Chondrocyte (in vitro differentiated cells): Measurements from ENCODE around the gene RASSF3. TPM values are rescaled to one million over a fixed set of nuclear protein-coding genes. Genes with fewer than 3 reads are reported as not detected.
A peak's percentile ranks its signal among the peaks of the same experiment; 100 is the strongest.

Experiments
- DNase-seq: peaks from one replicate; pipeline ENCODE4 v3.0.0; 2021; ENCODE audit warnings: mixed read lengths, low spot score
- H3K27ac Mint-ChIP-seq: one replicate; pipeline ENCODE4 v1.8.0; 2021; ENCODE audit warnings: mild to moderate bottlenecking, moderate library complexity, mixed read lengths; ENCODE audit not compliant: unreplicated experiment
- H3K27me3 Mint-ChIP-seq: 2 replicates; pipeline ENCODE4 v1.8.0; 2021; ENCODE audit warnings: low read depth, mixed read lengths
- H3K36me3 Mint-ChIP-seq: 2 replicates; pipeline ENCODE4 v1.8.0; 2021; ENCODE audit warnings: low read depth, mixed read lengths
- H3K4me1 Mint-ChIP-seq: 2 replicates; pipeline ENCODE4 v1.8.0; 2021; ENCODE audit warnings: low read depth, mild to moderate bottlenecking, mixed read lengths
- H3K4me3 Mint-ChIP-seq: one replicate; pipeline ENCODE4 v1.8.0; 2021; ENCODE audit warnings: mild to moderate bottlenecking, moderate library complexity, mixed read lengths; ENCODE audit not compliant: unreplicated experiment
- H3K9me3 Mint-ChIP-seq: 2 replicates; pipeline ENCODE4 v1.8.0; 2021; ENCODE audit warnings: low read depth, mixed read lengths
- total RNA-seq: library from RNA; stranded (reverse); gene quantifications from 3 replicates; pipeline ENCODE4 v1.2.1, GENCODE V29; 2021
- TF ChIP-seq, protein P1 (sequence below): fragments of 200-600 bp; sonication (generic); IDR thresholded peaks from 2 replicates; pipeline ENCODE4 v1.5.0; 2021; ENCODE audit warnings: antibody characterized with exemption, mild to moderate bottlenecking, moderate library complexity

Gene RASSF3
- total RNA-seq, 1 donor from 2014 or later = 51.1 TPM

DNA sequence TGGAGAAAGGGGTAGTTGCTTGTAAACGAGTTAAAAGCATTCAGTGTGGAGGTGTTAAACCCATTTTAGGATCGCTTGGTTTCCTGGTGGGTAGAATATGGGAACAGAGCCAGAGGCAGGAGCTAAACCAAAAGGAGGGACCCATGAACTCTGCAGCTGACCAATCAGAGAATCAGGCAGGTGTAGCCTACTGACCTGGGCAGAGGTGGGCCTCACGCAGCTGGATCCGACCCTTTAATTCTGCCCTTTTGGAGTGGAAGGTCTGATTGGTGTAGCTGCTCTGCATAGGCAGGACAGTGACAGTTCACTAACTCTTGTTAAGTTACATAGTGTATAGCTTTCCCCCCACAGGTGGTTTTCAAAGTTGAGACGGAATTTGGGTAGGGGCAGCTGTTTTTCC, 85.3 kb downstream of the RASSF3 start:
- H3K27me3 Mint-ChIP-seq = no peaks in the 10 kb centered on the region
- TF ChIP-seq, protein P1, sequence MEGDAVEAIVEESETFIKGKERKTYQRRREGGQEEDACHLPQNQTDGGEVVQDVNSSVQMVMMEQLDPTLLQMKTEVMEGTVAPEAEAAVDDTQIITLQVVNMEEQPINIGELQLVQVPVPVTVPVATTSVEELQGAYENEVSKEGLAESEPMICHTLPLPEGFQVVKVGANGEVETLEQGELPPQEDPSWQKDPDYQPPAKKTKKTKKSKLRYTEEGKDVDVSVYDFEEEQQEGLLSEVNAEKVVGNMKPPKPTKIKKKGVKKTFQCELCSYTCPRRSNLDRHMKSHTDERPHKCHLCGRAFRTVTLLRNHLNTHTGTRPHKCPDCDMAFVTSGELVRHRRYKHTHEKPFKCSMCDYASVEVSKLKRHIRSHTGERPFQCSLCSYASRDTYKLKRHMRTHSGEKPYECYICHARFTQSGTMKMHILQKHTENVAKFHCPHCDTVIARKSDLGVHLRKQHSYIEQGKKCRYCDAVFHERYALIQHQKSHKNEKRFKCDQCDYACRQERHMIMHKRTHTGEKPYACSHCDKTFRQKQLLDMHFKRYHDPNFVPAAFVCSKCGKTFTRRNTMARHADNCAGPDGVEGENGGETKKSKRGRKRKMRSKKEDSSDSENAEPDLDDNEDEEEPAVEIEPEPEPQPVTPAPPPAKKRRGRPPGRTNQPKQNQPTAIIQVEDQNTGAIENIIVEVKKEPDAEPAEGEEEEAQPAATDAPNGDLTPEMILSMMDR = no peak
- H3K9me3 Mint-ChIP-seq = no peaks in the 10 kb centered on the region
- no peak overlapping the region for H3K27ac Mint-ChIP-seq
- peaks cover 21% of the 10 kb centered on the region for H3K36me3 Mint-ChIP-seq
- no peak overlapping the region for H3K4me3 Mint-ChIP-seq
- no peak for DNase-seq
- peaks cover 33% of the 10 kb centered on the region for H3K4me1 Mint-ChIP-seq

DNA sequence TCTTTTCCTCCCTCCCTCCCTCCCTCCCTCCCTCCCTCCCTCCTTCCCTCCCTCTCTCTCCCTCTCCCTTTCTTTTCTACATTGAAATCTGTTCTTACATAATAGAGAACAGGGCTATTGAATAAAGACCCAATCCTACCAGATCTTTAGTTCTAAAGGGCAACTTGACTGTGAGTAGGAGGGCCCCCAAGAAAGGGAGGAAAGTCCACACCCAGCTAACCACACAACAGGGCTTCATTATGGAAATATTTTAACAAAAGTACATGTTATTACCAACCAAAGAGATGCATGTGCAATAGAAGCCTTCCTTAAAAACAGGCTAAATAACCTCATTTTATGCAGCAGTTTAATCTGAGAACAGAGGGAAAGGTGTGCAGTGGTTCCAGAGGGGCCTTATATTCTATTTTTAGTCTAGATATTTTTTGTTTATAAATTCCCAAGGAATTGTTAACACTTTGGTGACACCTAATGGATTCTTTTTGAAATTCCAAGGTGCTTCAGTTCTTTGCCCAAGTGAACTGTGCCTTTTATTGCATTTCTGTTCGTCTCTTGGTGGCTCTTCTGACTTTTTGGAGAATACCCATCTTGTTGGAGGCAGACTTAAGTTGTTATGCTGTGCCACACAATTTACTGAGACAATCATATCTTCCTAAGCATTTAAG, 85.9 kb downstream of the RASSF3 start:
- TF ChIP-seq, protein P1 = peak; percentile 83
- Mint-ChIP-seq H3K36me3 (peaks cover 21% of the 10 kb centered on the region), H3K9me3 (no peaks in the 10 kb centered on the region), H3K27me3 (no peaks in the 10 kb centered on the region), H3K4me3 (no peak overlapping the region), H3K27ac (no peak overlapping the region), H3K4me1 (peaks cover 36% of the 10 kb centered on the region)
- DNase-seq = no peak

DNA sequence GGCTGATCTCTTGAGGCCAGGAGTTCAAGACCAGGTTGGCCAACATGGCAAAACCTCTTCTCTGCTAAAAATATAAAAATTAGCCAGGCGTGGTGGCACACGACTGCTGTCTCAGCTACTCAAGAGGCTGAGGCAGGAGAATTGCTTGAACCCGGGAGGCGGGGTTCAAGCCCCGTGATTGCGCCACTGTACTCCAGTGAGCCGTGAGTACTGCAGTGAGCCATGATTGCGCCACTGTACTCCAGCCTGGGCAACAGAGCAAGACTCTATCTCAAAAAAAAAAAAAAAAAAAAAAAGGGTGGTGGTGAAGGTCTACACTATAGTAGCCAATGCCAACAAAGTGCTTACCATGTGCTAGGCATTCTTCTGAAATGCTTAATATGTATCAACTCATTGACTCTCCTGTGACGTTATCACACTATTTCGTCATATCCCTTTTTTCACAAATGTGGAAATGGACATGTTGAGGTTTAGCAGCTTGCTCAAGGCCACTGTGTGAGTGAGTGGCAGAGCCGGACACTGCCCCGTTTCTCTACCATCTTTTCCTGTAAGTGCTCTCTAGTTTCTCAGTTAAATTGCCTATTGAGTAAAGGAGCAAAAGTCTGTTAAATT, 89.3 kb downstream of the RASSF3 start:
- peaks cover 13% of the 10 kb centered on the region for H3K36me3 Mint-ChIP-seq

DNA sequence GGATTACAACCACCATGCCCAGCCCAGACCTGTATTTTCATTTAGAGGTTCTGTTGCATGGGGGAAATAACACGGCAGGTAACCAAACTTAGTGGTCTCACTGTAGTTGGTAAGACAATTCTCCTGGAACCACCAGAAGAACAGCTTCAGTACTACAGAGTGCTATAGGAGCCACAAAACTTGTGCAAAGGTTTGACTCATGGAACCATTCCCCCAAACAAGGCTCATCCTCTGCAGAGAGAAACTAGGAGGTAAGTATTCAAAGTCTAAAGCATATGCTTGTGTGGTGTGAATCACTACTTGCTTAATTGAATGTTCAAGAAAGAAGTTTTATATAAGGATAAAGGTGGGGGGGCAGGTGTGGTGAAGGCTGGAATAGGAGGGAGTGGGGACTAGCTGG, 90.2 kb downstream of the RASSF3 start:
- H3K27ac Mint-ChIP-seq = no peak overlapping the region

More for the DNA sequence above, 89.3 kb downstream of the RASSF3 start:
- no peak overlapping the region for H3K4me3 Mint-ChIP-seq
- TF ChIP-seq, protein P1 = no peak
- H3K27me3 Mint-ChIP-seq = no peaks in the 10 kb centered on the region
- DNase-seq = no peak
- H3K9me3 Mint-ChIP-seq = no peaks in the 10 kb centered on the region
- no peak overlapping the region for H3K27ac Mint-ChIP-seq
- H3K4me1 Mint-ChIP-seq = peaks cover 23% of the 10 kb centered on the region

DNA sequence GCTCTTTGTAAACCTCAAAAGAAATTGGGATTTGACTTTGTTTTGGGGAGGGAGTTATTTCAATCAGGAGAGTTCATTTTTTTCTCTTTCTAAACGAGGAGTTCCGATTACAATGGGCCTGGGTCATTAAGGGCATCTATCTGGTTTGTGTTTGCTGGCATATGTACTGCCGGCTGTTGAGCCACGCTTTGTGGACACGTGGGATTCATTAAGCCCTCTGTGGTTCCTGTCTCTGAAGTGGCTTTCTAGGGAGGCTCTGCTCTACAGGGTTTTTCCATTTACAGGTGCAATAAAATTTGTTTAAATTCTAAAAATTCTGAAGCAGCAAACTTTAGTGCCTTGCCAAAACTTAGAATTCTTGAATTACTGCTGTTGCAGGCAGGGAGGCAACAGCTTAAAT, 91.0 kb downstream of the RASSF3 start:
- Mint-ChIP-seq H3K27ac (no peak overlapping the region), H3K36me3 (peaks cover 9% of the 10 kb centered on the region), H3K4me1 (peaks cover 11% of the 10 kb centered on the region), H3K27me3 (no peaks in the 10 kb centered on the region), H3K9me3 (no peaks in the 10 kb centered on the region), H3K4me3 (no peak overlapping the region)
- DNase-seq = no peak
- TF ChIP-seq, protein P1 = no peak

More for the DNA sequence above, 90.2 kb downstream of the RASSF3 start:
- no peak for DNase-seq
- TF ChIP-seq, protein P1 = no peak
- H3K27me3 Mint-ChIP-seq = no peaks in the 10 kb centered on the region
- no peak overlapping the region for H3K4me3 Mint-ChIP-seq
- peaks cover 9% of the 10 kb centered on the region for H3K36me3 Mint-ChIP-seq
- H3K4me1 Mint-ChIP-seq = peaks cover 18% of the 10 kb centered on the region
- no peaks in the 10 kb centered on the region for H3K9me3 Mint-ChIP-seq
